Fibroblast of upper back skin (primary cell): Measurements from ENCODE around the gene GLT6D1.
"Not testable (repeated sequence)": the region's sequence is repeated elsewhere in the genome, so short reads cannot be mapped to it uniquely, and the experiment has no call there.

Source experiments
- DNase-seq: peaks from one replicate; pipeline ENCODE4 v3.0.0-alpha.2; 2013

GLT6D1 gene, protein sequence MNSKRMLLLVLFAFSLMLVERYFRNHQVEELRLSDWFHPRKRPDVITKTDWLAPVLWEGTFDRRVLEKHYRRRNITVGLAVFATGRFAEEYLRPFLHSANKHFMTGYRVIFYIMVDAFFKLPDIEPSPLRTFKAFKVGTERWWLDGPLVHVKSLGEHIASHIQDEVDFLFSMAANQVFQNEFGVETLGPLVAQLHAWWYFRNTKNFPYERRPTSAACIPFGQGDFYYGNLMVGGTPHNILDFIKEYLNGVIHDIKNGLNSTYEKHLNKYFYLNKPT

GRCh38 chr9:135639196-135639595, at the start of gene GLT6D1:
Gene GLT6D1 (minus strand): TSS chr9:135639540. CDS start chr9:135639187, 353 bp downstream.
- DNase-seq, result no peak

GRCh38 chr9:135689011-135689410, 49.7 kb upstream of the GLT6D1 start:
- no peak for DNase-seq

DNA sequence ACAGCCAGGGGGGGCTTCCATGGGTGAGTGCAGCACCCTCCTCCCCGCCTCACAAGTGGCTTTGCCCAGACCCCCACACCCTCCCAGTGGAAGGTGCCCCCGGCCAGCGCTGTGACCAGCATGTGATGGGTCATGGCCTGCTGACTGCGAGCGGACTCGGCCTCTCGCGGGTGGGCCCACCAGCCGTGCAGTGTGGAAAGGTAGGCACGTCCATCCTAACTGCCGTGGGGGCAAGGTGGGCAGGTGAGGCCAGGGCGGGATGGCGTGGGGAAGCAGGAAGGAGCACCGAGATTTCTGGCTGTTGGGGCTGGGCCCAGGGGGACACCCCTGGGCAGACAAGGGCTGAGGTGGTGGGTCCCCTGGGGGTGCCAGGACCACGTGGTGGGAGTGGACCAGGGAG, 47.9 kb upstream of the GLT6D1 start:
- no peak for DNase-seq

DNA sequence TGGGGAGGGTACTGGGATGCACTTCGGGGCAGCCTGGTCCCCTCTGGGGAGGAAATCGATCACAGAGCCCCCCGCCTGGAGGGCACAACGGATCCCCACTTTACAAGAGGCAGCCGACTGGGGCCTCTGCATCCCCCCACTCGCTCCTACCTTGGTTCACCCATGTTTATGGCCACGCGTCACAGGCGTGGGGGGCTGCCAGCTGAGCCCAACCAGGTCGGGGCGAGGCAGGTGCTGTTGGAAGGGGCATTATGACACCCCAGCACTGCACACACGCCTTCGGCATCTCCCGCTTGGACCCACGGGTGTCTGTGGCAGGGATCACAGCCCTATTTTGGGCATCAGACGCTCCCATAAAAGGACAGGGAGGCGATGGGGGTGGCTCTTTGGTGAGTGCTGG, 45.4 kb upstream of the GLT6D1 start:
- no peak for DNase-seq

DNA sequence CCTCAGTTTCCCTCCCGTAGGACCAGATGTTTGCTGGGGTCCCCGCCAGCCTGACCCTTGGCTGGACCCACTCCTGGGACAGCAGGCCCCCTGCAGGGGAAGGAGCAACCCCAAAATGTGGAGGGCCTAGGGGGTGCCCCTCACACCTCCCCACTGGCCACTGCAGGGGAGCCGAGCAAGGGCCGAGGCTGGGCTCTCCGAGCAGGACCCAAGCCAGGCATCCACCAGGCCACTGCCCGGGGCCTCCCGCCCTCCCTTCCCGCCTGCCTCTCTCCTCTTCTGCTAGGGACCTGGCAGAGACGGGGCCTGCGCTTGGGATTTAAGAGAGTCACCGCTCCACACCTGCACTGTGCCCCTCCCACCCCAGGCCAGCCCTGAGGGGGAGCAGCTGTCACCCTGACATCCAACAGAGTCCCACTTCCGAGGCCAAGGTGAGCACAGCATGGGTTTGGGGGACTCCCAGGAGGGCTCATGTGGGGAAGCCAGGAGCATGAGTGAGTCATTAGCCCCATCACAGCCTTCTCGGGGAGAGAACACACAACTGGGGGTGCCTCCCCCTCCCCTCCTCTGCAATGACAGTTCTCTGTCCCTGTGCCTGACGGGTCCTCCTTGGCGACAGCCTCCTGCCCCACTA, 44.2 kb upstream of the GLT6D1 start:
- DNase-seq, result no peak

GRCh38 chr9:135681161-135681560, 41.8 kb upstream of the GLT6D1 start:
- DNase-seq, result no peak

- no peak for DNase-seq
Observed at GRCh38 chr9:135680056-135680455, 40.7 kb upstream of the GLT6D1 start.

GRCh38 chr9:135678236-135679017, 39.1 kb upstream of the GLT6D1 start:
- DNase-seq, result no peak

GRCh38 chr9:135677641-135678168, 38.4 kb upstream of the GLT6D1 start:
- no peak for DNase-seq

DNA sequence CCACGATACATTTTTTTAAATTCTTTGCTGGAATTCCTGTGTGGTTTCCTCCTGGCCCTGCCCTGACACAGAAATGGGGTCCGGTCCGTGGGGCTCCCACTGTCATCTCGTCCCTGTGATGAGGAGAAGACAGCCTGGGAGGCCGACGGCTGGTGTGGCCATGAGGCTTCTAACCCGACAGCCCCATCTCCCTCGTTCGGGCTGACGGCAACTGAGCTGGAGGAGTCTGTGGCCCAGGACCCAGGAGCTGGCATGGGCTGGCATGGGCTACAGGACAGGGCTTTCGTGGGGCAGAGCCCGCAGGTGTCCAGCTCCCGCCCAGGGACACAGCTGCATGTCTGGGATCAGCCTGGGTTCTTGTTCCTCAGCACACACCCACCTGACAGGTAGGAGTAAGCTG, 37.6 kb upstream of the GLT6D1 start:
- no peak for DNase-seq

DNA sequence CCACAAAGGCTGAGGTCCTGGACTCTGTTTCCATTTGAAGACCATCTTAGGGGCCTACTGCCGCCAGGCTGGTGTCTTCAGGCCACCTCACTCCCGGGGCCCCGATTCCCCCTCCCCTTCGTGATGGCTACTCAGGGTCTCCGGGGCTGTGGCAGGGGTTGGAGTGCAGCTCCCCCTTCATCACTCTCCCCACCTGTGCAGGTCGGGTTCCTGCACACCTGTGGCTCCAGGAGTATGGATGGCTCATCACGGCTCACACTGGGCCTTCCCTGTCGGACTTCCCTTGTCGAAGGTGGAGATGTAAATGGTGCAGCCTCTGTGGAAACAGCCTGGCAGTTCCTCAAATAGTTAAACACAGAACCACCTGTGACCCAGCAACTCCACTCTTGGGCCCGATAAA, 35.6 kb upstream of the GLT6D1 start:
- no peak for DNase-seq

DNA sequence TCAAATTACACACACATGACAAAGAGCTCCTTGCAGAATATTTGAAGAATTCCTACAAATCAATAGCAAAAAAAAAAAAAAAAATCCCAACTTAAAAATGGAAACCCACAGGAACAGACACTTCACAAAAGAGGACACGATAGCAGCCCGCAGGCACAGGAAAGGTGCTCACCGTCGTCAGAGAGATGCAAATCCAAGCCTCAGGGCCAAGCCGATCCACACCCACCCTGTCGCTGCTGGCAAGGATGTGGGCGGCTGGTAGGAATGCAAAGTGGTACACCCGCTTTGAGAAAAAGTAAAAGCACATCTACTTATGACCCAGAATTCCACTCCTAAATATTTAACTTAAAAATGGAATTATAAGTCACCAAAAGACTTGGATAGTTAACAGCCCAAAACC, 34.6 kb upstream of the GLT6D1 start:
- DNase-seq, result no peak

GRCh38 chr9:135672786-135673185, 33.4 kb upstream of the GLT6D1 start:
- not testable (repeated sequence) for DNase-seq

GRCh38 chr9:135671591-135672041, 32.3 kb upstream of the GLT6D1 start:
- no peak for DNase-seq

DNA sequence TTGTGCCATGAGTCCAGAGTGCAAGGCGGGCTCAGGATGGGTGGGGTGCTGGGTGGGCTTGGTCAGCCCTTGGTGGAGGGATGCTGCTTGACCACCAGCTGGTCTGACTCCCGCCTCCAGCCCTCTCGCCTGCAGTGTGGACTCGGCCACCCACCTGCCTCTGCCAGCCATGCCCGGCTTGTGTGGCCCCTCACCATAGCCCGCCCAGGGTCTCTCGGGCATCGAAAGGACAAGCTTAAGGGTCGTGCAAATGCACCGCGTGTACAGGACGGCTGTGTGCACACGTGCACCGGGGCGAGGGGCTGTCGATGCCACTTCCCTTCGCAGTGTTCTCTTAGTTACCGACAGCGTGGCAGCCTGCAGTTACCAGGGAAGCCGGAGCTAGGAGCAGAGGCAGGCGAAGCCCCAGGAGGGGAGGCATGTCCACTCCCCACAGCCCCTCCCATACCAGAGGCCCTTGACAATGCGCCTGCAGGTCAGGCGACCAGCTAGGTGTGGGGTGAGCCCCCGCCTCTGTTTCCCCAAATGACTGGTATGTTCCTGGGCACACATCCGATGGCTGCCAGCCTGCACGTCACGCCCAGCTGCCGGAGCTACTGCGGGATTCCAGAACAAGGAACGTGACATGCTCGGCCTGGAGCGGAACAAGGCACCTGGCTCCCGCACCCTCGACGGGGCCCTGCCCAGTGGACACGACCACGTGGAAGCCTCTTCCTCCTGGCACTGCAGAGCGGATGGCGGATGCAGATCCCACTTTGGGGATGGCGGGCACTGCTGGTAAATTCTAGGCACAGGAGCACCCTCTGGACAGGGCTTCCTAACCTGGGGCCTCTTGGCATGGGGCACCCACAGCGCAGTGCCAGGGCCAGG, 31.6 kb upstream of the GLT6D1 start:
- DNase-seq, result no peak

GRCh38 chr9:135669616-135670285, 30.4 kb upstream of the GLT6D1 start:
- no peak for DNase-seq

- DNase-seq, result not testable (repeated sequence)
Observed at GRCh38 chr9:135669018-135669417, 29.7 kb upstream of the GLT6D1 start.

- DNase-seq, result no peak
Observed at GRCh38 chr9:135667463-135668001, 28.2 kb upstream of the GLT6D1 start.

DNA sequence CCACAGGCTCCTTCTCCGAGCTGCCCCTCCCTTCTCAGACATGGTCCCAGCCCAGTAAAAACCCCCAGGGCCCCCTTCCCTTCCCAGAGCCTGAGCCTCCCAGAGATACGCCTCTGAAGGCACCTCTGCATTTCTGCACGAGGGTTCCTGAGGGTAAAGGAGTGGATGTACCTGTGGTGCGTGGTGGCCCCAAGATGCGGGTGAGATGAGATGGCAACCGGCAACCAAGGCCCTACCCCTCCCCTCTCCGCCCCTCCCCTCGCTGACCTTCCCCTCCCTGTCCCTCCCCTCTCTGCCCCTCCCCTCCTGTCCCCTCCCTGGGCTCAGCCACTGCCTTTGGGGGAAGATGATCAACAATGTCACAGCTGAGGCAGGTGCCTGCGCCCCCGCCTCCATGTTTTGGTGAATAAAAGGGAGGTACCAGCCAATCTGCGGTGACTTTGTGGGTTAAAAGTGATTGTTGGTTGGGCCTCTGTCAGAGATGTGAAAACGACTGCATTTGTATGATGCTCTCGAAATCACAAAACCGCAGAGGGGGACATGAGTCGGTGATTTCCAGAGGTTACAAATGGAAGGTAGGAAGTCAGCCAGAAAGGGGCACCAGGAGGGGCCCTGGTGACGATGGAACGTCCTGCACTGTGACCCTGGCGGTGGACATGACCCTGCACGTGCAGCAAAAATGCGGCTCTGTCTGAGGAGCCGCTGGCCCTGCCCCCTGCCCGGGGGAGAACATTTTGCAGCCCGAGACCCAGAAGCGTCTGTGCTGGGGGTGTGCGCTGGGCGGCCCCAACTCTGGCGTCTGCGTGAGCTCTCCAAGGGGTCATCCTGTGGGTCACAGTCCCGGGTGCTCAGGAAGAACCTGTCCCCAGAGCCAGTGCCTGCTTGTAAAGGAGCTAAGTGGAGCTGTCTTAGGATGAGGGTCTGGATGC, 27.5 kb upstream of the GLT6D1 start:
- no peak for DNase-seq

DNA sequence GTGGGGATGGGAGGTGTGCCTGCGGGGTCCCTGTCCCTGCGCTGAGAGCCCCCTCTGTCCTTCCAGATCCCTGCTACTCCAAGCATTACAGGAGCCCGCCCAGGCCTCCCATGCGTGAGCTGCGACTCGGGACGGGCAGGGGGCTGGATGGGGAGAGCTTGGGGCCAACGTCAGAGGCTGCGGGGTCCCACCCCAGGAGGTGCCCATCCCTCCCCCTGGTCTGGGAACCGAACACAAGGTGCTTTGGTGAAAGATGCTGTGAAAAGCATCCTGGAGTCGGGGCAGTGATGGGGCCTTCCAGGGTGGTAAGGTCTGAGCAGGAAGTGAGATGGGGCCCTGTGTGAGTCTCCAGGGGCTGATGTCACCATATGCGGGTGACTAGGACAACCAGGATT, 26.5 kb upstream of the GLT6D1 start:
- no peak for DNase-seq
